NOMO-1 (cell line): ENCODE data around the gene PRDM16.

Source experiments
- DNase-seq, 2 experiments: peaks; one replicate each; lab custom pipeline; 2025; ENCODE audit not compliant: unreplicated experiment in 2 of 2; lab: John Stamatoyannopoulos, UW

Gene PRDM16

DNA sequence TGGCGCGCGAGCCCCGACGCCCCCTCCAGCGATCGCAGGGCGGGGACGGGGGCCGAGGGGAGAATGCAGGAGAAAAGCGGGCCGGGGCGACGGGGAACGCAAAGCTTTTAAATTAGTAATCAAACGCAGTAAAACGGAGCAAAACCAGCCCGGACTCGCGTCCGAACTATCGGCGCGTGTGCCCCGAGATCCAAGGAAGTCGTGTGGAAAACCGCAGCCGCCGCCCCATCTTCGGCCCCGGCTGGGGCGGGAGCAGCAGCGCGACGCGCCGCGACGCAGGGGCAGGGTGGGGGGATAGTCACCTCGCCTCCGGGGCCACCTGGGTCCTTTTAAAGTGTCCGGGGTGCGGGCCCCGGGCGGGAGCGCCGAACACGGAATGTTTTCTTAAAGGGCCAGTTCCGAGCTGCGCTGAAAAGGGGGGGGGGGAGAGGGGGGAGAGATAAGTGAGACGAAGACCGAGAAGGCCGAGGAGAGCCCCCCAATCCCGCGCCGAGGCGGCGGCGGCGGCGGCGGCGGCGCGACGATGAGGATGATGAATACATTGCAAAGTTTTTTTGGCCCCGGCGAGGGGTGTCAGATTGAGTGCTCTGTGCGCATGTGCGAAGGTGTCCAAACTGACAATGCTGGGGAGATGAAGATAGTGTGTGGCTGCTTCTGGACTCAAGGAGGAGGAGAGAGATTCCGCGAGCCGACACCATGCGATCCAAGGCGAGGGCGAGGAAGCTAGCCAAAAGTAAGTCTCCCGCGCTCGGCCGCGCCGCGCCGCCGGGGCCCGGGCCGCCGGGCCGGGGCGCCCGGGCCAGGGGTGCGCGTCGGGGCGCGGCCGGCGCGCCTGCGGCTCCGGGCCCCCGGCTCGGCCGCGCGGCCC is at the start of gene PRDM16:
PRDM16 (plus strand) TSS at position 640 of the 868 bp plus-strand sequence; CDS start at position 697, 57 bp downstream.
- peak in 1 of 2 experiments; percentile 10 for DNase-seq

DNA sequence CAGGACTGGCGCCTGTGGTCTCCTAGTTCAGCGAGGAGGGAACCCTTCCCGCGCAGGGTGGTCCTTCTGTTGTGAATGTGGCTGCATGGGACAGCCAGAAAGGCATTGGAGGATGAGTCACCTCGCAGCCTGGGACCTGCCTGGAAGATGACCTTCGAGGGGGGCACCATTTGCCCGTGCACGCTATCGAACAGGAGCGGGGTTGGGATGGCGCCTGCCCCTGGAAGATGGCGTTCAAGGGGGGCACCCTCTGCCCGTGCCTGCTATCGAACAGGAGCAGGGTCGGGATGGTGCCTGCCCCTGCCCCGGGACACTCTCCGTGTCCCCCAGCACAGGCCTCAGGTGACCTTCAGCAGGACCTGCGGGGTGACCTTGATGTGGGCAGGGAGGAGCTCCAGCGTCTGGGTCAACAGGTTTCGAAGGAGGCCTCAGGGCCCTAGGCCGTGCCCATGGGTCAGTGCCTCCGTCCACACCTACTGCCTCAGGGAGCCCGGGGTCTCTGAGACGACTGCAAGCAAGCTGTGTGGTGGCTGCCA is 49.4 kb upstream of the PRDM16 start:
- DNase-seq = no peak

DNA sequence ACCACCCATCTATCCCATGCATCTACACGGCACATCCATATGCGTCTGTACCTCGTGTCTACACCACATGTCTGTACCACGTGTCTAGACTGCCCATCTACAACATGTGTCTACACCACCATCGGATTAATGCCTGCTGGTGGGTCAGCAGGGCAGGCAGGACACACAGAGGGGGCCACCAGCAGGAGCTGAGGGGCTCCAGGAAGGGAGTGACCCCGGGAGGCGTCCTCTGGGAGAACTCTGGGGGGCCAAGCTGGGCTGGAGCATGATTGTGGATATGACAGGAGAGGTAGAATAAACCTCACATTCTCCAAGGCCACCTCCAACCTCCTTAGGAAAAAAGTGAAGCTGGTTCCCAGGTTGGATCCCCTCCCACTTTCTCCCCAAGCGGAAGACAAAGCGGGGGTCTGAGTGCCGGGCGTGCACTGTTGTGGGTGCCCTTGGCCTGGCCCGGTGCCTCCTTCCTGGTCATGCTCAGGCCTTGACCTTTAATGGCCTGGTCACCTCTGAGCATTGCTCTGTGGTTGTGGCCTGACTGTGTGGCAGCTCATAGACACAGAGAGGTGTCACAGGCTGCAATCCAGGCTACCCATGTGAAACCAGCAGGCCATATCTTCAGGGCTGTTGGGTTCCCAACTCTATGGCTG is 48.6 kb upstream of the PRDM16 start:
- no peak for DNase-seq

GRCh38 chr1:3021233-3021671 is 47.8 kb upstream of the PRDM16 start, which contains the start of gene ACTRT2:
Gene ACTRT2, plus strand, starts transcription at chr1:3021467. Its CDS starts 220 bp downstream, at chr1:3021687.
- DNase-seq = no peak

DNA sequence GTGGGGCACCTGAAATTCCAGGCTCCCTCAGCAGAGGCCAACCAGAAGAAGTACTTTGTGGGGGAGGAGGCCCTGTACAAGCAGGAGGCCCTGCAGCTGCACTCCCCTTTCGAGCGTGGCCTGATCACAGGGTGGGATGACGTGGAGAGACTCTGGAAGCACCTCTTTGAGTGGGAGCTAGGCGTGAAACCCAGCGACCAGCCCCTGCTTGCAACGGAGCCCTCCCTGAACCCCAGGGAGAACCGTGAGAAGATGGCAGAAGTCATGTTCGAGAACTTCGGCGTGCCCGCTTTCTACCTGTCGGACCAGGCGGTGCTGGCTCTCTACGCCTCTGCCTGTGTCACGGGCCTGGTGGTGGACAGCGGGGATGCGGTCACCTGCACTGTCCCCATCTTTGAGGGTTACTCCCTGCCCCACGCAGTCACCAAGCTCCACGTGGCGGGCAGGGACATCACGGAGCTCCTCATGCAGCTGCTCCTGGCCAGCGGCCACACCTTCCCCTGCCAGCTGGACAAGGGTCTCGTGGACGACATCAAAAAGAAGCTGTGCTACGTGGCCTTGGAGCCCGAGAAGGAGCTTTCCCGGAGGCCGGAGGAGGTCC is 47.1 kb upstream of the PRDM16 start:
- DNase-seq = no peak

DNA sequence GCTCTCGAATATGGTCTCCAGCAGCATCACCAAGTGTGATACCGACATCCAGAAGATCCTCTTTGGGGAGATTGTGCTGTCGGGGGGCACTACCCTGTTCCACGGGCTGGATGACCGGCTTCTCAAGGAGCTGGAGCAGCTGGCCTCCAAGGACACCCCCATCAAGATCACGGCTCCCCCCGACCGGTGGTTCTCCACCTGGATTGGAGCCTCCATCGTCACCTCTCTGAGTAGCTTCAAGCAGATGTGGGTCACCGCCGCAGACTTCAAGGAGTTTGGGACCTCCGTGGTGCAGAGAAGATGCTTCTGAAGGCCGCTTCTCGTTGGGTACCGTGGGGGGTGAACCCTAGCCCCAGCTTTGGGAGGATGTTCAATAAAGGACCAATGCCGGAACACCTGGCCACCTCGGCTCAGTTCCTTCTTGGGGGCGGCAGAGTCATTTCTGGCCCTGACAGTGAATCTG is 46.5 kb upstream of the PRDM16 start:
- no peak for DNase-seq

GRCh38 chr1:3022976-3023375 is 46.0 kb upstream of the PRDM16 start:
- no peak for DNase-seq

DNA sequence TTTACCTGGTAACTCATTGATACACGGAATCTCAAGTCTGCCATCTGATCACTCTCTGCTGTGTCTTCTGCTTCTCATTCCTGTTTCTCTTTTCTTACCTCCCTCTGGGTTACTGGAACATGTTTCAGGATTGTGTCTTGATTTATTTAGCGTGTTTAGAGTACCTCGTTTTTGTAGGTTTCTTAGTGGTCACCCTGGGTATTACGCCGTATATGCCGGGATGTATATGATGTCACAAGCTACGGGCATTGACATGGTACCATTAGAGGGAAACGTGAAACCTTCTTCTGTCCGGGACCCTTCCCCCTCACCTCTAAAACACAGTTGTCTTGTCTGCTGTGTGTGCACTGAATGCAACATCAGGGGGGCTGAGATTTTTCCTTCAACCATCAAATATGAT is 45.0 kb upstream of the PRDM16 start:
- no peak for DNase-seq

DNA sequence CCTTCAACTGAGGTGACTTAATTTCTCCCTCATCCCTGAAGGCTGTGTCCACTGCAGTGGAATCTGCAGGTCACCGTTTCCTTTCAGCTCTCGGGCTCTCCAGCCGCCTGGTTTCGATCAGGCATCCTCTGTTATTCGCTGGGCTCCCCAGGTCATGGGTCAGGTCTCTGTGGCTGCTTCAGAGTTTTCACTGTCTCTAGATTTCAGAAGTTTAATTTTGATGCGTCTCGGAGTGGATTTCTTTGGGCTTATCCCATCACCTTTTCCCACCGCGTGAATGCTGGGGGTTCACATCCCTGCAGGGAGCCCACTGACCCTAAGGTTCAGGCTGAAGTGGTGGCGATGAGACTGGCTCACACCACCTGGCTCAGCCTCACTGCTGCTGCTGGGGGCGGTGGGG is 44.4 kb upstream of the PRDM16 start:
- no peak for DNase-seq

DNA sequence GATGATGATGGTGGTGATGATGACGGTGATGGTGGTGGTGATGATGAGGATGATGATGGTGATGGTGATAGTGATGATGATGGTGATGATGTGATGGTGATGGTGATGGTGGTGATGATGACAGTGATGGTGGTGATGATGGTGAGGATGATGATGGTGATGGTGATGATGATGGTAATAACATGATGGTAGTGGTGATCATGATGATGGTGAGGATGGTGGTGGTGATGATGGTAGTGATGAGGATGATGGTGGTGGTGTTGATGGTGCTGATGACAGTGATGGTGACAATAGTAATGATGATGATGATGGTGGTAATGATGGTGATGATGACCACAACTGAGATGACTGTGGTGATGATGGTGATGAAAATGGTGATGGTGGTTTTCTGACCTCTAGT is 42.9 kb upstream of the PRDM16 start:
- DNase-seq = no peak

DNA sequence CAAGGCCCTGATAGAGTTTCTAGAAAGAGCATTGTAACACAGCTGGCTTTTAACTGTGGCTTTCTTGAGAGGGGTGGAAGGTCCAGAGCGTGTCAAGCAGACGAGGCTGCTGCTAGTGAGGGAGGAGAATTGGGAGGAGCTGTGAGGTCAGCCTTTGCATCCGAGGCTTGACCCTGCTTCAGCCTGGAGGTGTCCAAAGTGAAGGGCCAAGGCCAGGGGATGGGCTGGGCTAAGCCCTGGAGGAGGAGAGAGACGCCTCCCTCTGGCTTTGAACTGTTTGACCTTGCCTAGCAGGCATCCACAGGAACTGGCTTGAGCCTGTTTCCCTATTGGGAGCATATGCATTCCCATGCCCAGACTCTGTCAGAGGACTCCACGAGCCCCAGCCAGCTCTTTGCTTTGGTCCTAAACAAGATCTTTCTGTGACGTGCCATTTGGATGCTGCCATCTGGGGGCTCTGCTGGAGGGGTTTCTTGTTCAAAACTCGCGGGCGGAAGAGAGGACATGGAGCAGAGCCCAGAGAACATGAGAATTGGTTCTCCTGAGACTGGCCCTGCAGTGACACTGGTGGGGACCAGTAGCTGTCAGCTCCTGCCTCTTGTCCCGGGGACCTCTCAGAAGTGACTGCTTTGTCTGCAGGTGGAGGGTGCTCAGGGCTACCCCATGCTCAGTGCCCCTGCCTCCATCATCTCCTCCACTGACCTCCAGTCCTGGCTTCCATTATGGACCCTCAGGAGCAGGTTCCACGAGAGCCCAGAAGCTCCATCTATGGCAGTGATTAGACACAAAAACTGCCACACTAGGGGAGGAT is 42.2 kb upstream of the PRDM16 start:
- no peak for DNase-seq

GRCh38 chr1:3027611-3028371 is 41.2 kb upstream of the PRDM16 start:
- DNase-seq = no peak

- no peak for DNase-seq
These were observed 40.3 kb upstream of the PRDM16 start for GRCh38 chr1:3028531-3029282.

DNA sequence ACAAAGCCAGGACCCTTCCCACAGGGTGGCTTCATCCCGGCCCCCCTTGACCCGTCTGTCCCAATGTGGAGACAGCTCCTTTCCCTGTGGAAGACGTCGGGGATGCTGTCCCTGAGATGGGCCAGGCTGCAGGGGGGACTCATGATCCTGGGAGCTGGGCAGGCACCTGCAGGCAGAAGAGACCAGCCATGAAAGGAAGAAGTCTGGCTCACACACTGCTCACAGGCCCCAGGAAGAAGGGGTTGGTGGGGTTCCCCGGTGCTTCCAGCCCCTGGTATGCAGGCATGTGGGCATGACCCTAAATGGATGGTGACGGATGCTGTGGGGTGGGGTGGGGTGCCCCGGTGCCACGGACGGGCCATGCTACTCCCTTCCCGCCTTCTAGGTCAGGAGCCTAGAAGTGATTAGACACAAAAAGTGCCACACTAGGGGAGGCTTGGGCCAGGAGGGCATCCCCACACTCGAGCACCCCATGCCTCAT is 39.5 kb upstream of the PRDM16 start:
- DNase-seq = no peak

- no peak for DNase-seq
These were observed 38.9 kb upstream of the PRDM16 start for GRCh38 chr1:3029991-3030662.

DNA sequence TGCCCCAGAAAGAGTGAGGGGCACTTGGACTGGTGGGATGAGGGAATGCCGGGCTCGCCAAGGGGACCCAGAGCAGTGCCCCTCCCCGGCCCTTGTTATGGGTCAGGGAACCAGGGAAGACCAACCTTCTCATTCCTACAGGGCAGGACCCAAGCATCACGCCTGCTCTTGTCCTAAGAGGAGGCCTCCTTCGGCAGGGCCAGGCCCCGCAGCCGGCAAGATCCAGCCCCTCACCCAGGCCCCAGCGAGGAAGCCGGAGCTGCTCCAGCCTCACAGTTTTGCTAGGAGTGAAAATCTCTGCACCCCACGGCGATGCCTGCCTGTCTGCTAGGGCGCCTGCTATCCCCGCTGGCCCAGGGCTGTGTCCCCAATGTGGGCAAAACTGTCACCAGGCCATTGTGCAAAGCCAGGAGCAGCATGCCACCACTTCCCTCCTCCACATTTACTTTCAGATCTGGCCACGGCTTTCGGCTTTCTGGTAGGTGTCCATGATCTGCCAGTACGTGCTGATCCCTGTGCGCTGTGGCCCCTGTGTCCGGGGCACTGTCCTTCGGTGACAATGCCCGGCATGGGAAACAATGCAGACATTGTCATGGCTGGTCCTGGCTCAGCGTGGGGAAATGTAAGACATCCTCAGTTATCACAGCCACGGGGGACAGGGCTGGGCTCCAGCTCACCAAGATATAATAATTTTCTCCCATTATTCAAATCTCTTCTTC is 38.2 kb upstream of the PRDM16 start:
- DNase-seq = no peak

GRCh38 chr1:3031401-3032221 is 37.4 kb upstream of the PRDM16 start:
- no peak for DNase-seq
